GM19438 (cell line): ENCODE measurements around the gene LMBRD2.
"Not testable (repeated sequence)": the region's sequence is repeated elsewhere in the genome, so short reads cannot be mapped to it uniquely, and the experiment has no call there.

Experiments used
- ATAC-seq: cut with Tn5 transposase; IDR thresholded peaks from one replicate; pipeline ENCODE4 v1.9.1; 2021; ENCODE audit warnings: low read depth; ENCODE audit not compliant: unreplicated experiment

LMBRD2 gene

DNA sequence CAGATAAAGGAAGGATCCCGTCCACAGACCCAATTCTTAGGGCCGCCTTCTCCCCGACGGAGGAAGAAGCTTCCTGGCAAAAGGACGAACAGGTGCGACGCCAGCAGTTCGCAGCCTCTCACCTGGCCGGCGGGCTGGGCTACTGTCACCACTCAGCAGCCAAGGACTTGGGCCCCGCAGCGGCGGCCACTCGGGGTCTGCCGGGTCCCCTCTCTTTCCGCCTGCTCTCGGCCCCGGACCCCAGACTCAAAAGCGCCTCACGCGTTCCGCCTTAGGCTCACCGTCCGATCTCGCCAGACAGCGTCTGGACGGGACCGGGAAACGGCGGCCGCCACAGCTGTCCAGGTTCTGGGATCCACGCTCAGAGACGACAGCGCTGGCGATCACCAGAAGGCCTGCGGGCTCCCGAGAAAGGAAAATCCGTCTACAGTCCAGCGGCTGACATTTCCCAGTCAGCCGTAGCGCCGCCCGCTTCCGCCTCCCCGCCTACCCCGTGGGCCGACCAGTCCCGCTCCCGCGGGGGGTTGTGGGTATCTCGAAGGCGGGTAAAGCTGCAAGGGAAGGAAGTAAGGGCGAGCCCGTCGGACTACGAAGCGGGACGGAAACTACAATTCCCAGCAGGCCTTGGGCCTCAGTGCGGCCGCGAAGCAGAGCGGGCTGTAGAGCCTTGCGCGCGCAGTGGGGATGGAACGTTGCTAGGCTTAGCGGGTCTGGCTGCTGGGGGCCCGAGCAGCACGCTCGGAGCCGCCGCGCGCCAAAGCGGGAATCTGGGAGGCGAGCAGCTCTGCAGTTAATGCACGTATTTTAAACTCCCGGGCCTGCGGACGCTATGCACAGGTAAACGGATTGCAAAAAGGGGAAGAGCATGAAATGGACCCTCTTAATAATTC lies at the start of gene LMBRD2, which contains the start of gene SKP2:
TSS of gene LMBRD2 (minus strand) at position 454 of the 890 bp plus-strand sequence. CDS start 8,538 bp downstream, outside the sequence.
TSS of gene SKP2 (plus strand) at position 678 of the 890 bp plus-strand sequence. CDS start at position 830, 152 bp downstream.
- ATAC-seq = peak; percentile 98

DNA sequence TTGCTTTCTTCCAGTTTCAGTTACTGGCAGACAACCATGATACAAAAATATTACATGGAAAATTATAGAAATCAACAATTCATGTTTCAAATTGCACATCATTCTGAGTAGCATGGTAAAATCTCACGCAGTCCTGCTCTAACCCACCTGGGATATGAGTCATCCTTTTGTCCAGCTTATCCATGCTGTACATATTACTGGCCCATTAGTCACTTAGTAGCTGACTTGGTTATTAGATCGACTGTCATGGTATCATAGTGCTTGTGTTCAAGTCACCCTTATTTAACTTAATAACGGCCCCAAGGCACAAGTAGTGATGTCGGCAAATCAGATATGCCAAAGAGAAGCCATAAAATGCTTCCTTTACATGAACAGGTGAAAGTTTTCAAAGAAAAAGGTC lies 48.8 kb upstream of the LMBRD2 start:
- ATAC-seq = no peak

DNA sequence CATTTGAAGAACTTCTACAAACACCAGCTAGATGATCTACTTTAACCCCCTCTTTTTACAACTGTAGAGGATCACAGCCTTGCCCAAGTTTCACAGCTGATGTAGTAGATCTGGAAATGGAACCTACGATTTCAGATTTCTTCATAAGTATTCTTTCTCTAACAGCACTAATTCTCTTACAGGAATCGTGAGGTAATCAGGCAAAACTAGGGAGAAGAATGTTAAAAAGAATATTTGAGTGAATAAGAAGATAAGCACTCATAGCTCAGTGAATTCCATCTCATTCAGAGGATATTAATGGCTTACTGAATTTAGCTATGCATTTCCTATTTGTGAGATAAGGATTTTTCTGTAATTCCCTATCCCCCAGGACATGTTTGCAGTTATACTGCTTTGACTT lies 47.9 kb upstream of the LMBRD2 start:
- ATAC-seq = no peak

DNA sequence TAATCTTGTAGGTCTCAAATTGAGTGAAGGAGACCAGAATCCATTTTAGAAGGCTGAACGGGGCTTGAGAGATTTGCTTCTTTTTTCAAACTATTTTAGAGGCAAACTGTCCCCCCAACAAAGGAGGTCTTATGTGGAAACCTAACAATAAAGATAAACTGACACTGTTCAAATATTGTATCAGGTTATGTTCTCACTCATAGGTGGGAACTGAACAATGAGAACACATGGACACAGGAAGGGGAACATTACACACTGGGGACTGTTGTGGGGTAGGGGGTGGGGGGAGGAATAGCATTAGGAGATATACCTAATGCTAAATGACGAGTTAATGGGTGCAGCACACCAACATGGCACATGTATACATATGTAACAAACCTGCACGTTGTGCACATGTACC lies 47.1 kb upstream of the LMBRD2 start:
- ATAC-seq = not testable (repeated sequence)

DNA sequence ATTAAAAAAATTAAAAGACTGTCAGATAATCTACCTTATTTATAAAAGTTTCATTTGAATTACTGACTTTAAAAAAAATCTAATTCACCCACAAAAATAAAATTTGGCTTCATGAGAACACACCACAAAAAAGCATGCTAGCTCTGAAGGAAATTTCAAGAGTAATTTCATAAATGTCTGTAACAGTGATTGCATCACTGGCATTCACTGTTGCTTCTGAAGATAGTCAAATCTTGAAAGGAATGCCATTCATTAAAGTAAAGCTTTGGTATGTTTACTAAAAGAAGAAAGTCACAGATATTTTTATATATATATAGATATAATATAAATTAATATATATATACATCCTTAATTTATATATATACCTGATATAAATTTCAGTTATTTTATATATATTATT lies 46.6 kb upstream of the LMBRD2 start:
- ATAC-seq = no peak

DNA sequence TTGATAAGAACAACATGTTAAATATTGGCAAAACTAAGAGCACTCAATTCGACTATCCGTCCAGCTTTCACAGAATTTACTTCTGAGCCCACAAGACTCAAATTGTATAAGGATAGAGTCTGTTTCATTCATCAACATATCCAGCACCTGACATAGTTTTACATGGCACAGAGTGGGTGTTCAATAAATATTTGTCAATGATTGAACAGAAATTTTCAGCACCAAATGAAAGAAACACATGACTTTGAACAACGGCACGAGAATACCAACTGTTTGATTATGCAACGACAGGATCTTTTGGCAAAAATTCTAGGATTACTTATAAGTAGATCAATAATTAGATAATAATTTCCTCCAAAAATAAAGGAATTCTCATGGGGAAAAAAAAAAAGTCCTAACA lies 42.1 kb upstream of the LMBRD2 start:
- ATAC-seq = no peak

DNA sequence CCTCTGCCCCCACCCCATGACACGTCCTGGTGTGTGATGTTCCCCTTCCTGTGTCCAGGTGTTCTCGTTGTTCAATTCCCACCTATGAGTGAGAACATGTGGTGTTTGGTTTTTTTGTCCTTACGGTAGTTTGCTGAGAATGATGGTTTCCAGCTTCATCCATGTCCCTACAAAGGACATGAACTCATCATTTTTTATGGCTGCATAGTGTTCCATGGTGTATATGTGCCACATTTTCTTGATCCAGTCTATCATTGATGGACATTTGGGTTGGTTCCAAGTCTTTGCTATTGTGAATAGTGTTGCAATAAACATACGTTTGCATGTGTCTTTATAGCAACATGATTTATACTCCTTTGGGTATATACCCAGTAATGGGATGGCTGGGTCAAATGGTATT lies 32.7 kb upstream of the LMBRD2 start:
- ATAC-seq = not testable (repeated sequence)

DNA sequence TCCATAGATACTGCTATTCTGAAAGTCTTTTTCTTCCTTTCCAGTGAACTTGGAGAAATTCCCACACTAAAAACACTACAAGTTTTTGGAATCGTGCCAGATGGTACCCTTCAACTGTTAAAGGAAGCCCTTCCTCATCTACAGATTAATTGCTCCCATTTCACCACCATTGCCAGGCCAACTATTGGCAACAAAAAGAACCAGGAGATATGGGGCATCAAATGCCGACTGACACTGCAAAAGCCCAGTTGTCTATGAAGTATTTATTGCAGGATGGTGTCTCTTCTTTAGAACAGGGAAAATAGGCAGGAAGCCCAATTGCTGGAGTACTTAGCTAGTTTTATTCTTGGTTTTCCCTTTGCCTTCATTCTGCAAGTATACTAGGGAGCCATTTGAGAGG lies 30.1 kb upstream of the LMBRD2 start:
- no peak for ATAC-seq

DNA sequence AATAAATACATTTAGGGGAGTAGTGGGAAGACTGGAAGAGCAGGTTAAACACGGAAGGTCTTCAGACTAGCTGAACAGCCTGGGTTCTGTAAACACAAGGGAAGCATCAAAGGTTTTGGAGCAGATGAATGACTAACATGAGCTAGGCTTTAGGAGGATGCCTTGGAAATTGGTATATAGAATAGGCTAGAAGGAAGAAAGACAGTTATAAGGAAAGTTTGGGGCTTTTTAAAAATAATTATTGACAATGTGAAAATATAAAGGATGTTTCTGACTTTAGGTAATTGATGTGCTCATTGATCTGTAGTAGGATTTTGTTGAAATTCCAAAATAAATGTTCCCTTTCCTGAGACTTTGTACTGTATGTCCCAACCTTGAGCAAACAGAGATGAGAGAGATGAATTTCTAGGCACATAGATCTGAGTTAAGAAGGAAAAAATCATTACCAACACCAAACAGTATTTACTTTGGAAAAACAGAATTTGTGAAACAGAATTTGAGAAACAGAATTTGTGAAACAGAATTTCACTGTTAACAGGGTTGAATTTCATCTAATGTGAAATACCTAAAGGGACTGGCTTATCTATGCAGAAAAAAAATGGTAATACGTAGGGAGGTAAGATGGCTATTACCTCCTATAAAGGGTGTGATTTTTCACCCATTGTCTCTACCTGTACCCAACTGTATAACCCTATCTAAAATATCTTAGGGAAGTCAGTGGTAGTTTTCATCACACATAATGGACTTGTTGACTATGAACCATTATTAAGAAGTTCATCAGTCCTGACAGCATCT lies 29.1 kb upstream of the LMBRD2 start:
- ATAC-seq = no peak

DNA sequence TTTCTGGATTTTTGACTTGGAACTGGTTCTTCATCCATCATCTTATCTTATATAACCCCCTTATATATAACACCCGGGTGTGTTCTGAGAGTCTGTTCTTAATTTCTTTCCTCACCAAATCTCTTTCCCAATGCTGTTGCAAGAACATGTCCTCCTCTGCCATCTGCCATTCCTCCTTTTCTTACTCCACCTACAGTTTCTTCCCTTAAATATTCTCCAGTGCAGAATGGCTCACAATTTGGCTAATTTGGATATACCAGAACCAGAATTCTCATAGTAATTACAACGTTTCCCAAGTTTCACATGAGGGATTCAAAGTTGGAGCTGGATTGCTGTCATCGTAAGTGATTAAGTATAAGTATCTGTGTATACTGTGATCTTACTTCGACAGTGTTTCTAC lies 28.3 kb upstream of the LMBRD2 start:
- no peak for ATAC-seq

DNA sequence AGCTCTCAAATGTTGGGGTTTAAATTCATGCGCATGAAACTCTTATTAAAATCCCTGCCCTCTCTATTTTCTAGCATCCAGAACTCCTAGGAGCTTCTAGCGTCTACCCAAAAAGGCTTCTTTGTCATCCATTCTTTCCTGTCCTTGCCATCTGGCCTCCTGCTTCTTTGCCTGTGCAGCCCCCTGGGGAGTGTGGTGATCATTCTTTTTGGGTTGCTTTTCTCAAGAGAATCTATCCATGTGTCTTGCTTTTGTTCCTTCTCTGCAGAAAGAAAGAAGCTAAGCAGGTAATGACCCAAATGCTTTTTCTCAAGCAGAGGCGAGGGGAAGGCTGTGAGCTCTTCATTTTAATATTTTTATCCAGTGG lies 26.8 kb upstream of the LMBRD2 start:
- no peak for ATAC-seq

DNA sequence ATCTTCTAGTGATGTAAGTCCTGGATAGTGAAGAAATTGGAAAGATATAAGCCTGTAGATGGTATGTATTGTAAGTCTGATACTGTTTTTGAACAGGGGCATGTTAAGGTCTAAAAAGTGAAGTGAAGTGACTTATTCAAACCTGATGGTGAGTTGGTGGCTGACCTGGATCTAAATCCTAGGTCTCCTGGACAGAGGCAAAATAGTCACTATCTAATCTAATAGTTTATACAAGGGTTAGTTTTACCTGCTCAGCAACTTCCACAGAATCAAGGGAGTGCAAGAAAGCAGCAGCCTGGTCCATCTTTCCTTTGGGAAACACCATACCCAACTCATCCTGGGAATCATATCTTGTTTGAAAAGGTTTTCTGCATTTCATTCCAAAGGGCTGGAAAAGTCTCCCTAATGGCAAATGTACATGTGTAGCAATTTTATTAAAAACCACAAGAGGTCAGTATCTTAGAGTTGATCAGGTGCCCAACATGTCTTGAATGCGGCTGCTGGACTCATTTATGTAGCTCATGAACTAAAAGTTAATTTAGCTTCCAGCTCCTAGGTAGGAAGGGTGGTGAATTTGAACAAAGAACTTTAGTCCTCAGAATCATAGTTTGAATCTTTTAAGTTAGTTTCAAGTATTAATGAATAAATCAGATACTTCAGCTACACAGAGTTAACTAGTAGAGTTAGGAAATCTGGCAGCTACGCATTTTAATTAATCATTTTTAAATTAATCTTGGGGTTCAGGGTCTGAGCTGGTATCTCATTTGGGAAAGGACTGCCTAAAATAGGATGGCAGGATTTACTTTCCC lies 26.2 kb upstream of the LMBRD2 start:
- ATAC-seq = no peak

DNA sequence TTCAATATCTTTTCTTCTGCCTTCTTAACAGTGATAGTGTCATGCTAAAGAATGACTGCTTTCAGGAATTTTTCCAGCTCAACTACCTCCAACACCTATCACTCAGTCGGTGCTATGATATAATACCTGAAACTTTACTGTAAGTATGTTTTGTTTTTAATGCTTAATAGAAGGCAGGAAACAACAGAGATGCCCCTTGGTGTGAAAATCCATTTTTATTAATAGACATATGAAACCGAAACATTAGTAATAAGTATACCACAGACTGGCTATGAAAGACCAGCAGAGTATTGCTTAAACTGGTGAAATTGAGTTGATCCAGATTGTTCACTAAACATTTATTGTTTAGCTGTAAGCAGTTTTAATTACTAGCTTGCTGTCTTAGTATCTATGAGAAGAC lies 25.5 kb upstream of the LMBRD2 start:
- peak; percentile 96 for ATAC-seq

DNA sequence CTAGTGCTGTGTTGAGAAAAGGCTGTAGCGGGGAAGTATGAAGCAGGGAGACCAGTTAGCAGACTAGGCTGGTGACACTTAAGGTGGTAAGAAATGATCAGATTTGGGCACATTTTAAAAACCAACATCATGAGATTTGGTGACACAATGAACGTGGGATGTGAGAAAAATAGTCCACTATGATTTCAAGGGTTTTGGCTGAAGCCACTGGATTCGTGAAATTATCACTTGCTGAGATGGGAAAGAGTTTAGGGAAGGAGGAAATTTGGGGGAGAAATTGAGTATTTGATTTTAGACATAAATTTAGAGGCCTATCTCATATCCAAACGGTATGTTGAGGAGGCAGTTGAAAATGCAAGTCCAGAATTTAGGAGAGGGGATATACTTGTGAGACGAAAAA lies 23.4 kb upstream of the LMBRD2 start:
- no peak for ATAC-seq

DNA sequence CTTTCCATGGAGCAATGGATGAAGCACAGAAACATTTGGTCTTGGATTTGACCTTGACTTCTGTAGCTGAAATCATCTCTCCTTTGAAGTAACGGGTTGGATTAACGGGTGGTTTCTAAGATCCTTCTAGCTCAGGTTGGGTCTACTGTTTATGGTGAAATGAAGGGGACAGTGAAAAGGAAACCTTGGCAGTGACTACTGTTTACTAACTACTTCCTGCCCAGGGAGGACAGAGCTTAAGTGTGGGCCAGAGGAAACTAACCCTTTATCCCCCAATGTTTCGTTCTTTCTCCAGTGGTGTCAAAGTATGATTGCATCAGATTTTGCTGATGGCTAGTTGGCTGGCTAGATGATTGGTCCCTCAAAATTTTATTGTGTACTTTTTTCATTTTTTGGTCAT lies 22.4 kb upstream of the LMBRD2 start:
- no peak for ATAC-seq

DNA sequence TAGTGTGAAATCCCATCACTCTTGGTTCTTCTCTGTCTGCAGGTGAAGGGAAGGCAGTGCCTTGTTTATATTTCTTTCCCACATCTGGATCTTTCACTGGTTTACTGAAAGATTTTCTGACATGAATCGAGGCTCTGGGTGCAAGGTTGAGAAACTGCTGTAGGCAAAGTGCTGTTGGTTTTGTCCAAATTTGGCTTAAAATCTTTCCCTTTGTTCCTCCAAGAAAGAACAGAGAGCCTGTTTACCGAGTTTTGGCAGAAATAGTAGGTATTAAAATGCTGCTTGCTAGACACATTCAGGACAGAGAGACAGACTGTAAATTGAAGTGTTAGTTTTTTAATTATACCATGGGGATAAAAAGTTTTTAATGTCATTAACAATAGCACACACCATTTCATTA lies 21.7 kb upstream of the LMBRD2 start:
- no peak for ATAC-seq

DNA sequence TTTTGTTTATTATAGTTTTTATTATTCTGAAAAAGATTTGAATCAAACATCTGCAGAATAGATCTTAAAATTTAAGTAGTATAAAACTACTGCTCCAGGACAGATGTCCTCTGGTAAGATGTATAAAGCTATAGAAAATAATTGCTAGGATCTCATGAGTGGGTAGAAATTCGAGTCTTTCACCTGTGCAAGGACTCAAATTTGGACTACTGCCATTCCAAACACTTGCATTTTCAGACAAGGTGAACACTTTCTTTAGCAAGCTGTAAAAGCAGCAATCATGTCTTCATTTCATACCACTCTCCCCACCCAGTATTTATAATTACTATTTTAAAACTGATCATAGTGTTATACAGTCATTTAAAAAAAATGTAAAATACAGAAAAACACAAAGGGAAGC lies 20.9 kb upstream of the LMBRD2 start:
- no peak for ATAC-seq

DNA sequence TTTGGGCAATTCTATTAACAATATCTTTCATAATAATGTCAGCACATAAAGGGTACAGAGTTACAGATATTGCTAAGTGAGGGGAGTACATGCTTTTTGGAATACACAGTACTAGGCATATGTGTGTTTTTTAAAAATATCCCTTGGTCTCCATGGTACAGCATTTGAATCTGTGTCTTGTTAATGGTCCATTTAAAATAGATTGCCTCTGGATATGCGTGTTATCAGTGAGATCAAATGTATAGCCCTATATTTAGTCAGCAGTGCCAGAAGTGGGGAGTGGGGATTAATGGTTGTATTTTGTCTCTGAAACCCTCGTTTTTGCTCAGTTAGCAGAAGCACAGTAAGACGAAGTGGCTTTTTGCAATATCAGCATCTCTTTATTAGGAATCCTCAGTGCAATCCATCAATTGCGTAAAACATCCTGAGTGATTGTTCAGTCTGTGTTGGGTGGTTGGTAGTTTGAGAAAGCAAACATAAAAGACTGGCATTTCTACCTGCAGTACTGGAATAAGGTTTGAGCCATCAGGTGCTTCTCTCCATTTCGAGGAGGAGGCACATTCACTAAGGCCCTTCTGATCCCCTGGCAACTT lies 19.2 kb upstream of the LMBRD2 start:
- ATAC-seq = no peak

DNA sequence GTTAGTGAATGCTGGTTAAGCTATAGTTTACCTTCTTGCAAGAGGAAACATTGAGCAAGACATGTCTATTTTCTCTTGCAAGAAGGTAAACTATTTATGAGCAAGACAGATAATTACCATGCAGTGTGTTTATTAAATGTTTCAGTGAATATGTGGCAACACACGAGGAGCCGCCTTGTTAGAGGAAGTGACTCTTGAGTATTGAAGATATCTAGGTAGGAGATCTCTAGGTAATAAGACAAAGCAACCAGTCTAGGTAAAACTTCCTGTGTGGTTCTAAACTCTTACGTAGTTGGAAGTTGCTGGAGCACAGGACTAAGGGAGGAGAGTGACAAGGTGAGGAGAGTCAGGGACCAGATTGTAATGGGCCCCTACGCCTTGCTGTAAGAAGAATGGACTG lies 17.1 kb upstream of the LMBRD2 start:
- ATAC-seq = no peak

DNA sequence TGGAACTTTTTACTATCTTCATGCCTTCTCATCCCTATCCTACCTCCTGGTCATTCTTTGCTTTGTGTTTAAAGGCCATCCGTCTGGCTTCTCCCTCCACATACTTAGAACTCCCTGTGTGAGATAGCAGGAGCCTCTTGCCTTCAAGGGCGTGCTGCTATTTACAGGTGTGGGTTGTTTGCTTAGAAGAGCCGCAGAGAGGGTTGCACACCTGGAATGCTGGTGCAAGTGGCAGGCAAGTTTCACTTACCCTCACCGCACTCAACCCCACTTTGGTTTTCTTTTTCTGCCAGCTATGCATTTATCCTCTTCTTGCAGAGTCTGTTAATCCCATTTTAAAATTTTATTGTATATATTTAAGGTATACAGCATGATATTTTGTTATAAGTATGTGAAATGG lies 12.8 kb upstream of the LMBRD2 start:
- no peak for ATAC-seq
